ENCODE measurements around the gene SMPX.
A peak's percentile ranks its signal among the peaks of the same experiment; 100 is the strongest.

The SMPX gene

GRCh38 chrX:21711129-21711847, 46.6 kb downstream of the SMPX start:
- no peak for DNase-seq

DNA sequence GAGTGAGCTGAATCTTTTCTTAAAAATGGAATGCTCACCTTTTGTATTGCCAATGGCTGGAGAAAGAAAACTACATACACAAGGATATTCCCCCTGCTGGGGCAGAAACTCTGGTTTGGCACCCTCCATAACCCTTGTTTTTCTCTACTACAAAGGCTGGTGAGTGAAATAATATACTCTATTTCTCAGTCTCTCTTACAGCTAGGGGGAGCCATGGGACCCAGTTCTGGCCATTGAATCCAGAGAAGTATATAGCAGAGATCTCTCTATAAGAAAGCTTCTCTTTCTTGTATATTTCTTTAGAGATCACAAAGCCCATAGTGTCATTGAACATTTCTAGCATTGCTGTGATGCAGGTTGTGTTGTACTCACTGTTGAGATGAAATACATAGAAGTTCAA, 49.8 kb downstream of the SMPX start:
- DNase-seq: peak in 1 of 2 donors; percentile 0

DNA sequence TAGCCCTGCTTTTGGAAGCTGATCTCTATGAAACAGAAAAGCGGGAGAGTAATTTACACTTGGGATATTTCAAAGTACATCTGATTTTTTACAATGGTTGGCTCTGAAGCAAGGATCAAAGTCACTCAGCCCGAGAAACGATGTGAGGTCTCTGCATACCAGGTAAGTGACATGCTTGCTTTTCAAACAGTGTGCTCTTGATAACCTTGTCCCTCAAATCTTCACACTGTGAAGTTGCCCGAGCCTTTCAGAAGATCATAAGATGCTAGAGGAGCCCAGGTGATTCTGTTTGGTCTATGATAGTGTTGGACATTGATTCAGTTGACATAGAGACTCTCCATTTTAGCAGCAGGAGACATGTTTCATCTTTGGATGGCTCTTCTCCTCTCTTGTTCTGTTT, 52.7 kb downstream of the SMPX start:
- DNase-seq: no peak

DNA sequence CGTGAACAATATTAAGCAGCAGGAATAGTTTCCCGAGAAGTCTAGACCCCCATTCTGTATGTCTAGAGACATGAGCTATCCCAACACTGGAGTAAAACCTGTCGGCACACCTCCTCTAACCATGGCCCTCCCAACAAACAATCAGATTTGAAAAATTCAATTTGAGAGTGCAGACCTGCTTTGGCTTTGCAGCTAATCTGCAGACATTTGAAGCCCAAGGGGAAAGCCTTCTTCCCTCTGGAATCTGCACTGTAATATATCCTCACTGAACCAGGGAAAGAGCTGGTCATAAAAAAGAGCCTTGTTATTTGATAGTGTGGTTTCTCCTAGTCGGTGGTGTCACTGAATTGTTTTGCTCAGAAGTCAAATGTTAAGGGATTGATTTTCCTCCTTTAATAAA, 55.2 kb downstream of the SMPX start:
- DNase-seq: no peak

- no peak for DNase-seq
These were observed 56.9 kb downstream of the SMPX start for GRCh38 chrX:21700967-21701366.

DNA sequence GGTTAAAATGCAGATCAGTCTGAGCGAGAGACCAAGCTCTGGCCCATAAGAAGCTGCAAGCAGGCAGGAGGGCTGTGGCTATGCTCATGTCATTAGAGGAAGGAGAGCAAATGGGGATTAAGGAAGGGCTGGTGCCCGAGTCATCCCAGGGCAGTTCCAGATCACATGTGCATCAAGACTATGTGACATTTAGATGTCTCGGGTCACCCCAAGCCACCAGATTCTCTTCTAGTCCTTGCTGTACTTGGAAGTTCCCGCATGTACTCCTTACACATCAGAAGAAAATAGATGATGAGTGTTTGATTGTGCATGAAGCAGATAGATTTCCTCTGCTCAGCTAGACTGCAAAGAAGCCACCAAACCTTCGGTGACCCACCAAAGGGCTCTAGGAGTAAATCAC, 57.6 kb downstream of the SMPX start:
- DNase-seq: peak; percentile 14 to 34

DNA sequence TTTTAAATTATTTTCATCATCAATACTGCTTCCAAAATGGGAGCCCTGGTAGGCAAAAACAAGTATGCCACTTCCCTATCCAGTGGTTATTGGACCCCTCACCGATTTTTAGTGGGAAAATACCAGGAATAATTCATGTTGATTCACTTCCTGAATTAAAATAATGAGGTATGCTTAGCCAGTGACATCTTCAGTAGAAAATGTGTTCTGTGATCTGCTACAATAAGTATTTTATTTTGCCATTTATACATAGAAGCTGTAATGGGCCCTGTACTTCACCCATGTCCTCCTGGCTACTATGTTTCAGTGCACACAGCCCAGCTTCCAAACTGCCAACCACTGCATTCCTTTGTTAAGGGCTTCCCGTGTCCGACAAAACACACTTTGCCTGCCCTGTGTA, 58.8 kb downstream of the SMPX start:
- no peak for DNase-seq

GRCh38 chrX:21698272-21698671, 59.6 kb downstream of the SMPX start:
- DNase-seq: peak; percentile 13 to 45

DNA sequence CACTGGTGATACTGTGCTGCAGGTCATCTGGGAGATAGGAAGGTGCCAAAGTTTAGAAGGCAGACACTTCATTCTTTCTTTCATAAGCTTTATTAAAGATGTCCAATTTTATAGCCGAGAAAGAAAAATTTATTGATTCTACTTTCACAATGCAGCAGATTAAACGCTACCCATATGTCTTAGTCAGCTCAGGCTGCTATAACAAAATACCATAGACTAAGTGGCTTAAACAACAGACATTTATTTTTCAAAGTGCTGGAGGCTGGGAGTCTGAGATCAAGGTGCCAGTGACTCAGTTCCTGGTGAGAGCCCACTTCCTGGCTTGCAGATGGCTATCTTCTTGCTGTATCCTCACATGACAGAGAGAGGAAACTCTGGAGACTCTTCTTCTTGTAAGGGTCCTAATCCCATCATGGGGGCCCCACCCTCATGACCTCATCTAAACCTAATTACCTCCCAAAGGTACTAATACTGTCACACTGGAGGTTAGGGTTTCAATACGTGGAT, 66.4 kb downstream of the SMPX start:
- DNase-seq: no peak

- no peak for DNase-seq
These were observed 74.0 kb downstream of the SMPX start for GRCh38 chrX:21683941-21684340.

GRCh38 chrX:21678048-21678612, 79.8 kb downstream of the SMPX start:
- DNase-seq: no peak

- DNase-seq: no peak
These were observed 82.0 kb downstream of the SMPX start for GRCh38 chrX:21675931-21676330.

DNA sequence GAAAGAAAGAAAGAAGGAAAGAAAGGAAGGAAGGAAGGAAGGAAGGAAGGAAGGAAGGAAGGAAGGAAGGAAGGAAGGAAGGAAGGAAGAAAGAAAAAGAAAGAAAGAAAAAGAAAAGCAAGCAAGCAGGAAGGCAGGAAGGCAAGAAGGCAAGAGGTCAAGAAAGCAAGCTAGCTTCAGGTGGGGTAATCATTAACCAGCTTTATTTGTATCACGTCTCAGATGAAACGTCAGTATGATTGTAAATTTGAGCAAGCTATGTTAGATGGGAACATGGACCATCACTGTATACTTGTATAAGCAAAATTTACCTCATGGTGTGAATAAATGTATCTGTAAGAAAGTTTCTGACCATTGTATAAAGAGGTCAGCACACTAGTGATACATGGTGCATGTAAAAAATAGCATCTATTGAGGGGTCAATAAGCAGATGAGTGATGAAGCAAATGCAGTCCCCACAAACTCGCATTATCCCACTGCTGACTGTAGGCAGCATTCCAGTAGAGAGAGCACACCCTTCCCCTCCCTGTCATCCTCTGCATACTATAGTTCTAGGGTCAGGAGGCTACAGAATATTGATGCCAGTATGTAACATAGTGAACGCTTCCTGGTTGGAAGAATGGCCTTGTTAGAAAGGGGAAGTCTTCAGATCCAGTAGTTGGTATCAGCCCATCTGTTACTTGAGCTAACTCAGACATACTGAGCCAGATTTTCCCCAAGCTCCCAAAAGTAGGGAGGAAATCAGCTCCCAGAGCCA, 83.3 kb downstream of the SMPX start:
- no peak for DNase-seq

DNA sequence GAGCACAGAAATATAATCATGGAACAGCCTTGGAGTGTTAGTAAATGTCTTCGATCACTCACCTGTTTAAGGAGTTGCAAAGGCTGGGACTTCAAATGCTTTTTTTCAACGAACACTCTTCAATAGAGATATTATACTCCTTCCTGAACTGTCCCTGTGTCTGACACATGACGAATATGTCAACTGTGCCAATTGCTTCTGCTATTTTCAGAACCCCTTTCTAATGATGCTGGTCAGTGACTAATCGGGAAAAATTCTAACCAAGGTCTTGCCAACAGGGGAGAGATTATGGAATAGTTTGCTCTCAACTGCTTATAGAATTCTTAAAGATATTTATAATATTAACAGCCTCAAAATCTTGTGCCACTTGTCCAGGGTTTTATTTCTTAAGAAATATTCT, 91.2 kb downstream of the SMPX start:
- DNase-seq: no peak

- no peak for DNase-seq
These were observed 91.7 kb downstream of the SMPX start for GRCh38 chrX:21666252-21666651.

DNA sequence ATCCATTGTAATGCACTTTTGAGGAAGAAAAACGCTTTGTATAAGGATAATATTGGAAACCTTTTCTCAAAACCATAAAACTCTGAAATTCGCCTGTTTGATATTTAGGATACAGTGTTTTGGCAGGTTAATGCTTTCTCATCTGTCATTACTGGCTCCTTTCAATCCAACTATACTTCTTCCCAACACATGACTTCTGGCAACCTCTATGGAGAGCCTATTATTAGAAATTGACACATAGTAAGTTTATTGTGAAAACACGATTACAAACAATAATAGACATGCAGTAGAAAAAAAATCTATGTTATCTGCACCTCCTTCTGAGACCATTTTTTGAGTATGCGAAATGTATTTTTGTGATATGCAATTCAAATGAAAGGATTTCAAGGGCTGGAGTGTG, 95.2 kb downstream of the SMPX start:
- no peak for DNase-seq

DNA sequence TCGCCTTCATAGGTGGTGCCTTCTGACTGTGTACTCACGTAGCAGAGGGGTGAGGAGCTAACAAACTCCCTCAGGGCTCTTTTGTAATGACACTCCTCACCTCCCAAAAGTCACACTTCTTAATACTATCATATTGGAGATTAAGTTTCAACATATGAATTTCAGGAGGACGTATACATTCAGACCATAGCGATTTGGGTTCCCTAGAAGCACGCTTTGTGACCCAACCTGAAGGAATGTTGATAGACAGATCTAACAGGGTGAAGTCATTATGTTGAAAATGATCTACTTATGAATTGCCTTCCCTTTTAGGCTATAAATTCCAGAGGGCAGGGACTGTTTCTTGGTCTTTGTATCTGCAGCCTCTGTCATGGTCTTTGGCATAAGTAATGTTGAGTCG, 96.6 kb downstream of the SMPX start:
- no peak for DNase-seq

GRCh38 chrX:21660156-21660555, 97.8 kb downstream of the SMPX start:
- no peak for DNase-seq

DNA sequence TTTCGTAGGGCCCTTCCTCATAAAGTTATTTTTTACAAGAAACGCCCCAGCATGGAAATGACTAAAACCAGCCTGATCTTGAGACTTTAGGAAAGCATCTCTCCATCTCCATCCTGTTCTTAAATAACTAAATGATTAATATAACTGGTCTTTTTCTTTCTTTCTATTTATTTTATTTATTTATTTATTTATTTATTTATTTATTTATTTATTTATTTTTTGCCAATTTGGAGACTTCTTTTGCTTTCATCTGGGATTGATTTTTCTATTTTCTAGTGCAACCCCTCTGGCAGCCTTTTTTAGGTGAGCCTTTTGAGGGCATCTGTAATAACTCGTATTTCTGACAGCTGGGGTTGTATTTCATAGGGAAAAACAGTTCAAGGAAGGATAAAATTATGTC, 98.6 kb downstream of the SMPX start:
- no peak for DNase-seq

- no peak for DNase-seq
These were observed 99.2 kb downstream of the SMPX start for GRCh38 chrX:21658746-21659145.

GRCh38 chrX:21658152-21658737, 99.7 kb downstream of the SMPX start, which contains the start of gene KLHL34:
Gene KLHL34 (minus strand): TSS chrX:21658330. CDS start chrX:21657788, 542 bp downstream.
- DNase-seq: no peak

- DNase-seq: no peak
These were observed 100.4 kb downstream of the SMPX start for GRCh38 chrX:21657318-21658151.

Data from inflammatory macrophage treated with lipopolysaccharide for 1 hour (primary cell).